DND-41 (cell line): ENCODE measurements around the gene CSNK1G1.
"Not testable (repeated sequence)": the region's sequence is repeated elsewhere in the genome, so short reads cannot be mapped to it uniquely, and the experiment has no call there.

Experiments
- ATAC-seq: fragments of 200-7000 bp; cut with Tn5 transposase; 3 replicates; pipeline ENCODE4 v1.9.1; 2021; ENCODE audit warnings: low read depth; ENCODE audit not compliant: insufficient read depth
- DNase-seq: peaks from one replicate; pipeline ENCODE4 v3.0.0-alpha.2; 2020
- H2AFZ ChIP-seq: 2 replicates; pipeline ENCODE4 v1.6.0; 2012; ENCODE audit warnings: low read depth, low read length
- H3K27ac ChIP-seq: 2 replicates; pipeline ENCODE4 v1.5.1; 2012; ENCODE audit warnings: low read length, inconsistent platforms
- H3K27me3 ChIP-seq: fragments of 200-600 bp; sonication (generic); 2 replicates; pipeline ENCODE4 v1.6.0; 2012; ENCODE audit warnings: low read length, mild to moderate bottlenecking, inconsistent platforms; ENCODE audit not compliant: insufficient read depth, poor library complexity
- H3K36me3 ChIP-seq: 2 replicates; pipeline ENCODE4 v1.5.1; 2012; ENCODE audit warnings: low read length, inconsistent platforms; ENCODE audit not compliant: insufficient read depth
- H3K4me1 ChIP-seq: 2 replicates; pipeline ENCODE4 v1.5.1; 2012; ENCODE audit warnings: mild to moderate bottlenecking, low read length; ENCODE audit not compliant: insufficient read depth
- H3K4me2 ChIP-seq: 2 replicates; pipeline ENCODE4 v1.6.0; 2012; ENCODE audit warnings: mild to moderate bottlenecking, moderate library complexity, low read length, inconsistent platforms; ENCODE audit not compliant: insufficient read depth
- H3K4me3 ChIP-seq, 2 experiments: fragments of 200-600 bp in 1 of 2; shearing (Covaris generic) in 1 of 2; 2 replicates each; pipeline ENCODE4 v1.5.1; 2012 to 2016; ENCODE audit warnings: inconsistent platforms in 2 of 2, low read length in 2 of 2, mild to moderate bottlenecking in 2 of 2, low read depth in 1 of 2, moderate library complexity in 1 of 2
- H3K79me2 ChIP-seq: 2 replicates; pipeline ENCODE4 v1.6.0; 2012; ENCODE audit warnings: low read length, inconsistent platforms; ENCODE audit not compliant: insufficient read depth
- H3K9ac ChIP-seq: 2 replicates; pipeline ENCODE4 v1.6.0; 2012; ENCODE audit warnings: low read depth, mild to moderate bottlenecking, inconsistent platforms, low read length, moderate library complexity
- H3K9me3 ChIP-seq: 2 replicates; pipeline ENCODE4 v1.5.1; 2012; ENCODE audit warnings: low read length, moderate library complexity, mild to moderate bottlenecking, inconsistent platforms; ENCODE audit not compliant: insufficient read depth, severe bottlenecking
- H4K20me1 ChIP-seq: 2 replicates; pipeline ENCODE4 v1.6.0; 2012; ENCODE audit warnings: low read length; ENCODE audit not compliant: insufficient read depth
- CTCF ChIP-seq: IDR thresholded peaks from 2 replicates; pipeline ENCODE4 v1.5.1; 2012; ENCODE audit warnings: borderline replicate concordance, low read length, moderate library complexity, mild to moderate bottlenecking; ENCODE audit not compliant: poor library complexity, severe bottlenecking; ENCODE audit errors: extremely low read depth
- EZH2 ChIP-seq: IDR thresholded peaks from 3 replicates; pipeline ENCODE4 v1.6.1; 2012; ENCODE audit warnings: borderline replicate concordance, low read depth, mild to moderate bottlenecking, moderate library complexity, low read length, inconsistent platforms; ENCODE audit not compliant: severe bottlenecking

The CSNK1G1 gene

GRCh38 chr15:64222573-64223366 lies 133.2 kb downstream of the CSNK1G1 start:
- Histone ChIP-seq H3K4me1 (no peaks in the 10 kb centered on the region), H3K27ac (no peak overlapping the region), H3K4me3 (no peak overlapping the region), H3K9ac (no peak overlapping the region), H3K36me3 (no peaks in the 10 kb centered on the region), H3K27me3 (no peaks in the 10 kb centered on the region), H3K79me2 (0 out of 2 replicates have a peak, but pooled peaks cover 4% of the 10 kb centered on the region), H3K4me2 (no peak overlapping the region), H4K20me1 (no peaks in the 10 kb centered on the region), H2AFZ (no peak overlapping the region), H3K9me3 (no peaks in the 10 kb centered on the region)
- TF ChIP-seq EZH2 (no peak), CTCF (no peak)
- DNase-seq (no peak), ATAC-seq (no peak)

GRCh38 chr15:64221911-64222310 lies 134.1 kb downstream of the CSNK1G1 start:
- not testable (repeated sequence) for H3K9ac ChIP-seq, H3K27me3 ChIP-seq, H3K79me2 ChIP-seq, H3K4me2 ChIP-seq, H3K4me3 ChIP-seq, H3K4me1 ChIP-seq, H3K9me3 ChIP-seq, H4K20me1 ChIP-seq, H2AFZ ChIP-seq, DNase-seq, H3K27ac ChIP-seq, ATAC-seq, H3K36me3 ChIP-seq

- not testable (repeated sequence) for DNase-seq, H2AFZ ChIP-seq, H4K20me1 ChIP-seq, H3K4me1 ChIP-seq, H3K9me3 ChIP-seq, H3K4me3 ChIP-seq, H3K79me2 ChIP-seq, H3K4me2 ChIP-seq, H3K9ac ChIP-seq, H3K27me3 ChIP-seq, H3K27ac ChIP-seq, ATAC-seq
- peaks cover 11% of the 10 kb centered on the region; the same call in 1 of the 2 replicates for H3K36me3 ChIP-seq
Measured at GRCh38 chr15:64217429-64217750, 138.6 kb downstream of the CSNK1G1 start.

GRCh38 chr15:64216730-64217428 lies 139.1 kb downstream of the CSNK1G1 start:
- no peaks in the 10 kb centered on the region for H4K20me1 ChIP-seq
- 0 out of 2 replicates have a peak, but pooled peaks cover 1% of the 10 kb centered on the region for H3K79me2 ChIP-seq
- H3K27me3 ChIP-seq: no peaks in the 10 kb centered on the region
- H3K4me2 ChIP-seq: no peak overlapping the region
- no peak for DNase-seq
- H3K9ac ChIP-seq: no peak overlapping the region
- TF ChIP-seq CTCF (no peak), EZH2 (no peak)
- no peak overlapping the region for H3K27ac ChIP-seq
- no peak overlapping the region for H3K4me3 ChIP-seq
- no peak for ATAC-seq
- no peak overlapping the region for H2AFZ ChIP-seq
- H3K36me3 ChIP-seq: peaks cover 11% of the 10 kb centered on the region; the same call in 1 of the 2 replicates
- no peaks in the 10 kb centered on the region for H3K9me3 ChIP-seq
- H3K4me1 ChIP-seq: peaks cover 7% of the 10 kb centered on the region
